CD4-positive, alpha-beta T cell (primary cell): Measurements from ENCODE around the gene MSX1. TPM values are rescaled to one million over a fixed set of nuclear protein-coding genes. Genes with fewer than 3 reads are reported as not detected.

ENCODE experiments used
- ATAC-seq: fragments of 200-7000 bp; cut with Tn5 transposase; one replicate; pipeline ENCODE4 v1.10.0; 2022; ENCODE audit warnings: mild to moderate bottlenecking; ENCODE audit not compliant: poor library complexity
- CTCF ChIA-PET: fragments of 350-600 bp; sonication (Branson Sonifier 250); formaldehyde crosslinking; loops from one replicate; lab custom pipeline; 2021; ENCODE audit warnings: antibody characterized with exemption, inconsistent platforms; lab: Charles Lee
- POLR2A ChIA-PET: fragments of 350-600 bp; sonication (Branson Sonifier 250); formaldehyde crosslinking; loops from one replicate; lab custom pipeline; 2021; ENCODE audit warnings: antibody characterized with exemption, inconsistent platforms; lab: Charles Lee
- DNase-seq, 14 experiments: peaks; one replicate each; pipeline ENCODE4 v3.0.0-alpha.2; 2013 to 2020; ENCODE audit warnings: mixed read lengths in 2 of 14
- H3K27ac ChIP-seq, 2 donors: one replicate each; pipeline versions ENCODE4 v1.5.1 to v1.7.0; 2013; ENCODE audit warnings: low read length in 2 of 2, low read depth in 1 of 2, mild to moderate bottlenecking in 1 of 2
- H3K27me3 ChIP-seq, 2 experiments: 1 replicate in 1 of 2; 2 replicates in 1 of 2; pipeline versions ENCODE4 v1.6.1 to v1.7.0; 2013; ENCODE audit warnings: low read length in 2 of 2, control low read depth in 1 of 2, mild to moderate bottlenecking in 1 of 2, moderate library complexity in 1 of 2; ENCODE audit not compliant: insufficient read depth in 2 of 2, control insufficient read depth in 1 of 2
- H3K36me3 ChIP-seq: one replicate; pipeline ENCODE4 v1.6.1; 2013; ENCODE audit warnings: low read length, control low read depth; ENCODE audit not compliant: insufficient read depth
- H3K4me1 ChIP-seq: one replicate; pipeline ENCODE4 v1.6.1; 2013; ENCODE audit warnings: low read length, control low read depth; ENCODE audit not compliant: insufficient read depth
- H3K4me3 ChIP-seq: one replicate; pipeline ENCODE4 v1.5.1; 2013; ENCODE audit warnings: mild to moderate bottlenecking, low read length, moderate library complexity
- H3K9me3 ChIP-seq, 2 experiments: 1 replicate in 1 of 2; 2 replicates in 1 of 2; pipeline versions ENCODE4 v1.6.1 to v1.7.0; 2013; ENCODE audit warnings: low read length in 2 of 2, mild to moderate bottlenecking in 2 of 2, control low read depth in 1 of 2, moderate library complexity in 1 of 2; ENCODE audit not compliant: control insufficient read depth in 1 of 2, insufficient read depth in 1 of 2
- H3K27ac Mint-ChIP-seq: one replicate; pipeline ENCODE4 v1.8.0; 2020; ENCODE audit warnings: mixed read lengths
- H3K27me3 Mint-ChIP-seq: one replicate; pipeline ENCODE4 v1.8.0; 2021; ENCODE audit warnings: mixed read lengths
- H3K36me3 Mint-ChIP-seq: one replicate; pipeline ENCODE4 v1.8.0; 2021; ENCODE audit warnings: low read depth, mixed read lengths
- H3K4me1 Mint-ChIP-seq: one replicate; pipeline ENCODE4 v1.8.0; 2021; ENCODE audit warnings: low read depth, mixed read lengths
- H3K4me3 Mint-ChIP-seq: one replicate; pipeline ENCODE4 v1.8.0; 2020; ENCODE audit warnings: mild to moderate bottlenecking, mixed read lengths
- H3K9me3 Mint-ChIP-seq: one replicate; pipeline ENCODE4 v1.8.0; 2020; ENCODE audit warnings: mixed read lengths
- intact Hi-C, 2 experiments: fragments of 100-400 bp; cut with DNase I in 1 of 2; cut with micrococcal nuclease in 1 of 2; formaldehyde crosslinking; loops; one replicate each; pipeline versions ENCODE4 v1.15.1 to v1.9.0; 2023 to 2025; cut with DNase I, micrococcal nuclease
- total RNA-seq, 174 experiments: library from RNA in 2 of 174; stranded (reverse) in 2 of 174; gene quantifications; one replicate each; pipeline ENCODE4 v1.2.3 and lab custom pipeline; 2021 to 2026
- TF ChIP-seq, protein P1 (sequence below): fragments of 200-600 bp; IDR thresholded peaks from one replicate; pipeline ENCODE4 v1.8.0; 2022; ENCODE audit warnings: antibody characterized with exemption, mild to moderate bottlenecking

Gene MSX1
- total RNA-seq, 2 experiments from 2014 or later = not detected

DNA sequence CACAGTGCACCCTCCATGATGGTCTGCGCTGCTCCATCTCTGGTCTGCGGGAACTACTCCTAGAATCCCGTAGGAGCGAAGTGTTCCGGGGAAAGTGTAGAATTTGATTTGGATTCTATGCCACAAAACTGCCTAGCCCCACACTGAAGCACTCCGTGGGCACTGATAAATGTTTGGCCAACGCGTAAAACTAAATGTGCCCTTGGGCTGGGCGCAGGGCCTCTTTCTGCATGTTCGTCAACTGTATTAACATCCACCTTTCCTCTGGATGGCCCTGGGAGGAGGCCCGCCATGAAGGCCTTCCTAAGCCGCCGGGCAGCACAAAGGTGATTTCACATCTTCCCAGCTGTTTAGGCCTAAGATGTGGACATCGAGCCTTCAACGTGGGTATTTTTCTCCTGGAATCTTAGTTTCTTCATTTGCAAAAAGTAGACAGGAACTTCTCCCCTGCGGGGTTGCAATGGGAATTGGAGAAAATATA, 2.6 kb downstream of the MSX1 start:
- intact Hi-C loops = no loop called here
- CTCF ChIA-PET = no interaction called here
- H3K36me3 Mint-ChIP-seq = no peaks in the 10 kb centered on the region
- H3K4me3 ChIP-seq = no peak overlapping the region
- no peak overlapping the region for H3K27ac ChIP-seq
- H3K9me3 ChIP-seq = peaks cover 0 to 72% of the 10 kb centered on the region in 2 experiments
- POLR2A ChIA-PET = interaction anchor here (1.0 kb wide), 1 partner anchor 9 kb away, joined by 5 read pairs; no protein-coding TSS in a partner anchor
- DNase-seq (no peak), ATAC-seq (no peak)
- no peaks in the 10 kb centered on the region for H3K9me3 Mint-ChIP-seq
- H3K27me3 Mint-ChIP-seq = peaks cover 85% of the 10 kb centered on the region
- TF ChIP-seq, protein P1, sequence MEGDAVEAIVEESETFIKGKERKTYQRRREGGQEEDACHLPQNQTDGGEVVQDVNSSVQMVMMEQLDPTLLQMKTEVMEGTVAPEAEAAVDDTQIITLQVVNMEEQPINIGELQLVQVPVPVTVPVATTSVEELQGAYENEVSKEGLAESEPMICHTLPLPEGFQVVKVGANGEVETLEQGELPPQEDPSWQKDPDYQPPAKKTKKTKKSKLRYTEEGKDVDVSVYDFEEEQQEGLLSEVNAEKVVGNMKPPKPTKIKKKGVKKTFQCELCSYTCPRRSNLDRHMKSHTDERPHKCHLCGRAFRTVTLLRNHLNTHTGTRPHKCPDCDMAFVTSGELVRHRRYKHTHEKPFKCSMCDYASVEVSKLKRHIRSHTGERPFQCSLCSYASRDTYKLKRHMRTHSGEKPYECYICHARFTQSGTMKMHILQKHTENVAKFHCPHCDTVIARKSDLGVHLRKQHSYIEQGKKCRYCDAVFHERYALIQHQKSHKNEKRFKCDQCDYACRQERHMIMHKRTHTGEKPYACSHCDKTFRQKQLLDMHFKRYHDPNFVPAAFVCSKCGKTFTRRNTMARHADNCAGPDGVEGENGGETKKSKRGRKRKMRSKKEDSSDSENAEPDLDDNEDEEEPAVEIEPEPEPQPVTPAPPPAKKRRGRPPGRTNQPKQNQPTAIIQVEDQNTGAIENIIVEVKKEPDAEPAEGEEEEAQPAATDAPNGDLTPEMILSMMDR = no peak
- no peak overlapping the region for H3K27ac Mint-ChIP-seq
- peaks cover 76 to 90% of the 10 kb centered on the region in 2 experiments for H3K27me3 ChIP-seq
- H3K4me1 ChIP-seq = peaks cover 35% of the 10 kb centered on the region
- no peaks in the 10 kb centered on the region for H3K36me3 ChIP-seq
- peaks cover 28% of the 10 kb centered on the region for H3K4me1 Mint-ChIP-seq
- peak overlapping the region; percentile 54 for H3K4me3 Mint-ChIP-seq

DNA sequence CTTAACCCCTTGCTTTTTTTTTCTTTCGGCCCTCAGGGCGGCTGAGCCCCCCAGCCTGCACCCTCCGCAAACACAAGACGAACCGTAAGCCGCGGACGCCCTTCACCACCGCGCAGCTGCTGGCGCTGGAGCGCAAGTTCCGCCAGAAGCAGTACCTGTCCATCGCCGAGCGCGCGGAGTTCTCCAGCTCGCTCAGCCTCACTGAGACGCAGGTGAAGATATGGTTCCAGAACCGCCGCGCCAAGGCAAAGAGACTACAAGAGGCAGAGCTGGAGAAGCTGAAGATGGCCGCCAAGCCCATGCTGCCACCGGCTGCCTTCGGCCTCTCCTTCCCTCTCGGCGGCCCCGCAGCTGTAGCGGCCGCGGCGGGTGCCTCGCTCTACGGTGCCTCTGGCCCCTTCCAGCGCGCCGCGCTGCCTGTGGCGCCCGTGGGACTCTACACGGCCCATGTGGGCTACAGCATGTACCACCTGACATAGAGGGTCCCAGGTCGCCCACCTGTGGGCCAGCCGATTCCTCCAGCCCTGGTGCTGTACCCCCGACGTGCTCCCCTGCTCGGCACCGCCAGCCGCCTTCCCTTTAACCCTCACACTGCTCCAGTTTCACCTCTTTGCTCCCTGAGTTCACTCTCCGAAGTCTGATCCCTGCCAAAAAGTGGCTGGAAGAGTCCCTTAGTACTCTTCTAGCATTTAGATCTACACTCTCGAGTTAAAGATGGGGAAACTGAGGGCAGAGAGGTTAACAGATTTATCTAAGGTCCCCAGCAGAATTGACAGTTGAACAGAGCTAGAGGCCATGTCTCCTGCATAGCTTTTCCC, 3.4 kb downstream of the MSX1 start:
- Histone ChIP-seq H3K36me3 (no peaks in the 10 kb centered on the region), H3K4me1 (peaks cover 32% of the 10 kb centered on the region), H3K27me3 (peaks cover 75 to 90% of the 10 kb centered on the region in 2 experiments), H3K4me3 (no peak overlapping the region), H3K9me3 (peaks cover 0 to 64% of the 10 kb centered on the region in 2 experiments), H3K27ac (no peak overlapping the region)
- POLR2A ChIA-PET = no interaction called here
- peaks cover 78% of the 10 kb centered on the region for H3K27me3 Mint-ChIP-seq
- H3K36me3 Mint-ChIP-seq = no peaks in the 10 kb centered on the region
- no peak overlapping the region for H3K27ac Mint-ChIP-seq
- no peak for DNase-seq
- peaks cover 22% of the 10 kb centered on the region for H3K4me1 Mint-ChIP-seq
- H3K4me3 Mint-ChIP-seq = peak overlapping the region; percentile 9
- TF ChIP-seq, protein P1 = no peak
- no peaks in the 10 kb centered on the region for H3K9me3 Mint-ChIP-seq
- no peak for ATAC-seq
- CTCF ChIA-PET = interaction anchor here (0.7 kb wide), 1 partner anchor 88 kb away, joined by 3 read pairs; no protein-coding TSS in a partner anchor
- intact Hi-C loops = no loop called here

DNA sequence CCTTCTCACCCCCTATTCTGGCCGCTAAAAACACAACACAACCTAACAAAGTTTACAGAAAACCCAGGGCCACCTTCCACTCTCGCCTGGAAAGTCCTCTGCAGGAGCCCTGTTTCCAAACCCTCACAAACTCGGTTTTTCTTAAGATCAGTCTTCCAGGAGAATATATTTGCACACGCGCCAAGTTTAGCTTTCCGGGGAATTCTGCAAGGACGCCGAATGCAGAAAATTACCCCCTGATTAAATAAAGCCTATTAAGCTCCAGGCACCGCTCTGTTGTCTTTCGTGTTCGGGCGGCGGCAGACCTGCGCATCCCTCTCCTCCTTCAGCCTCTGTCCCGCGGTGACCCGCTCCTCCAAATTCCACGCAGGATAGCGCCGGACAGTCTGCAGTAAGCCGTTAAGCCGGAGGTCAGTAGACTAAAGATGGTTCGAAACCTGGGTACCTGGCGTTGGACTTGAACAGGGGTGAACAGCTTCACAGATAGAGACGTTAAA, 5.0 kb downstream of the MSX1 start:
- peaks cover 0 to 64% of the 10 kb centered on the region in 2 experiments for H3K9me3 ChIP-seq
- no peak overlapping the region for H3K27ac Mint-ChIP-seq
- no peak overlapping the region for H3K4me3 Mint-ChIP-seq
- peaks cover 65% of the 10 kb centered on the region for H3K27me3 Mint-ChIP-seq
- no peak for ATAC-seq
- H3K36me3 Mint-ChIP-seq = no peaks in the 10 kb centered on the region
- H3K4me1 Mint-ChIP-seq = peaks cover 18% of the 10 kb centered on the region
- intact Hi-C loops = no loop called here
- H3K27me3 ChIP-seq = peaks cover 80 to 91% of the 10 kb centered on the region in 2 experiments
- H3K27ac ChIP-seq = no peak overlapping the region
- peaks cover 24% of the 10 kb centered on the region for H3K4me1 ChIP-seq
- H3K9me3 Mint-ChIP-seq = no peaks in the 10 kb centered on the region
- DNase-seq = no peak
- H3K36me3 ChIP-seq = no peaks in the 10 kb centered on the region
- ChIA-PET CTCF (no interaction called here), POLR2A (interaction anchor here (0.6 kb wide), 1 partner anchor 11 kb away, joined by 3 read pairs; no protein-coding TSS in a partner anchor)
- TF ChIP-seq, protein P1 = no peak
- H3K4me3 ChIP-seq = no peak overlapping the region
